ENCODE data around the gene ANK3.

Gene ANK3

DNA sequence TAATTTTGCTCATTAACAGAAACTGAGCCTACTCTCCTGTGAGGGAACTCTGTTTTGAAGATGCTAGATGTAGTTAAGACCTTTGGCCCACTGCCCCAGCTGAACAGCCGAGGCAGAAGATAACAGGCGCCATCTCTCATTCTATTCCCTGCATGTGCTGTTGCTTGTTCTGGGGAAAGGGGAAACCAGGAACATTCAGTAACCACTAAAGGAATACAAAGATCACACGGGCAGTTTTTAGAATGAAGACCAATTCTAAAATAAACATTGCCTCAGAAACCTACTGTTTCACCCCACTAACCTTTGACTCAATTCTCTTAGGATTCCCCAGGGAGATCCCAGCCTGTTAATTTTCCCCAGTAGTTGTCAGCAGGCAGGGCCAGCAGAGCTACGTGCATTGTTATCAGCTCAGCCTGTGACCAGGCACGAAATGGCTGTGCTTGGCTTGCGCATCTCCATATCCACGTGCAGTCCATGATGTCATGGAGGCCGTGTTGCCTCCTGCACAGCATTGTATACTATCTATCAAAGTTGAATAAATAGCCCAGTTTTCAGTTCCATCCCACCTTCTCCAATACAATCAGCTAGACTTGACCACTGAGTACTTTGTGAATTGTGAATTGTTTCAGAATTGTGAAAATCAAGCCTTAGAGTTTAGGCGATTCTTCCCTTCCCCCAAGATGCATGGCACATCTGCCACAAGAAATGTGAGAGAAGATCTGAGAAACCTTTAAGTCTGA, 36.0 kb downstream of the ANK3 start:
- Histone ChIP-seq H3K18ac (ENCODE audit: low read length) (no peak overlapping the region), H4K8ac (ENCODE audit: low read depth, low read length) (no peak overlapping the region), H3K14ac (ENCODE audit: low read length) (no peak overlapping the region), H3K27me3 (ENCODE audit: insufficient read depth, low read length) (no peaks in the 10 kb centered on the region), H3K4me1 (ENCODE audit: control insufficient read depth in 1 of 2, insufficient read depth in 2 of 2, low read length in 2 of 2) (no peaks in the 10 kb centered on the region), H3K4ac (ENCODE audit: low read depth, low read length) (no peak overlapping the region), H2BK5ac (ENCODE audit: low read depth, low read length, poor library complexity) (no peak overlapping the region), H3K9ac (ENCODE audit: low read length) (no peak overlapping the region), H2BK12ac (ENCODE audit: low read length) (no peak overlapping the region), H3K9me3 (ENCODE audit: insufficient read depth, low read depth, low read length) (no peaks in the 10 kb centered on the region), H3K36me3 (ENCODE audit: control insufficient read depth in 1 of 2, insufficient read depth in 2 of 2, low read length in 2 of 2) (no peaks in the 10 kb centered on the region), H3K27ac (ENCODE audit: low read depth, low read length) (no peak overlapping the region), H3K79me1 (ENCODE audit: low read length) (no peaks in the 10 kb centered on the region), H3K23ac (ENCODE audit: low read length) (no peak overlapping the region), H2AFZ (ENCODE audit: insufficient read depth, low read length, poor library complexity) (no peak overlapping the region), H3K4me2 (ENCODE audit: low read length) (no peak overlapping the region), H4K12ac (ENCODE audit: low read depth, low read length) (no peak overlapping the region), H4K91ac (ENCODE audit: low read depth, low read length) (no peak overlapping the region), H2BK120ac (ENCODE audit: insufficient read depth, low read length, poor library complexity) (no peak overlapping the region), H3K79me2 (ENCODE audit: control insufficient read depth, insufficient read depth, low read length, poor library complexity) (no peaks in the 10 kb centered on the region), H2AK5ac (ENCODE audit: low read length) (no peak overlapping the region), H3K4me3 (ENCODE audit: low read depth, low read length) (no peak overlapping the region)
- no peak for DNase-seq
- no CpG with 5 or more reads among the region's 9 CpGs for WGBS (ENCODE audit: extremely low coverage, insufficient coverage, insufficient read length)

- no peak overlapping the region for H3K4ac ChIP-seq (ENCODE audit: low read depth, low read length)
- no peak for DNase-seq
- H3K27ac ChIP-seq (ENCODE audit: low read depth, low read length), result no peak overlapping the region
- H2BK120ac ChIP-seq (ENCODE audit: insufficient read depth, low read length, poor library complexity), result no peak overlapping the region
- no peak overlapping the region for H3K18ac ChIP-seq (ENCODE audit: low read length)
- H2AFZ ChIP-seq (ENCODE audit: insufficient read depth, low read length, poor library complexity), result no peak overlapping the region
- H3K4me1 ChIP-seq (ENCODE audit: control insufficient read depth in 1 of 2, insufficient read depth in 2 of 2, low read length in 2 of 2), result no peaks in the 10 kb centered on the region
- no CpG with 5 or more reads among the region's 5 CpGs for WGBS (ENCODE audit: extremely low coverage, insufficient coverage, insufficient read length)
- no peaks in the 10 kb centered on the region for H3K79me2 ChIP-seq (ENCODE audit: control insufficient read depth, insufficient read depth, low read length, poor library complexity)
- H3K9me3 ChIP-seq (ENCODE audit: insufficient read depth, low read depth, low read length), result no peaks in the 10 kb centered on the region
- no peak overlapping the region for H4K12ac ChIP-seq (ENCODE audit: low read depth, low read length)
- H3K14ac ChIP-seq (ENCODE audit: low read length), result no peak overlapping the region
- H3K36me3 ChIP-seq (ENCODE audit: control insufficient read depth in 1 of 2, insufficient read depth in 2 of 2, low read length in 2 of 2), result no peaks in the 10 kb centered on the region
- no peak overlapping the region for H2BK5ac ChIP-seq (ENCODE audit: low read depth, low read length, poor library complexity)
- no peak overlapping the region for H3K4me2 ChIP-seq (ENCODE audit: low read length)
- H4K91ac ChIP-seq (ENCODE audit: low read depth, low read length), result no peak overlapping the region
- no peaks in the 10 kb centered on the region for H3K79me1 ChIP-seq (ENCODE audit: low read length)
- no peak overlapping the region for H4K8ac ChIP-seq (ENCODE audit: low read depth, low read length)
- H3K23ac ChIP-seq (ENCODE audit: low read length), result no peak overlapping the region
- no peak overlapping the region for H2BK12ac ChIP-seq (ENCODE audit: low read length)
- H3K9ac ChIP-seq (ENCODE audit: low read length), result no peak overlapping the region
- H3K27me3 ChIP-seq (ENCODE audit: insufficient read depth, low read length), result no peaks in the 10 kb centered on the region
- no peak overlapping the region for H2AK5ac ChIP-seq (ENCODE audit: low read length)
- H3K4me3 ChIP-seq (ENCODE audit: low read depth, low read length), result no peak overlapping the region
Measured at GRCh38 chr10:60352105-60352504, 37.6 kb downstream of the ANK3 start.

GRCh38 chr10:60351191-60351853, 38.4 kb downstream of the ANK3 start:
- Histone ChIP-seq H4K91ac (ENCODE audit: low read depth, low read length) (no peak overlapping the region), H3K9ac (ENCODE audit: low read length) (no peak overlapping the region), H3K23ac (ENCODE audit: low read length) (no peak overlapping the region), H3K18ac (ENCODE audit: low read length) (no peak overlapping the region), H2BK12ac (ENCODE audit: low read length) (no peak overlapping the region), H3K36me3 (ENCODE audit: control insufficient read depth in 1 of 2, insufficient read depth in 2 of 2, low read length in 2 of 2) (no peaks in the 10 kb centered on the region), H3K4me1 (ENCODE audit: control insufficient read depth in 1 of 2, insufficient read depth in 2 of 2, low read length in 2 of 2) (no peaks in the 10 kb centered on the region), H2BK120ac (ENCODE audit: insufficient read depth, low read length, poor library complexity) (no peak overlapping the region), H3K14ac (ENCODE audit: low read length) (no peak overlapping the region), H3K4me2 (ENCODE audit: low read length) (no peak overlapping the region), H3K9me3 (ENCODE audit: insufficient read depth, low read depth, low read length) (no peaks in the 10 kb centered on the region), H3K4me3 (ENCODE audit: low read depth, low read length) (no peak overlapping the region), H2BK5ac (ENCODE audit: low read depth, low read length, poor library complexity) (no peak overlapping the region), H3K79me2 (ENCODE audit: control insufficient read depth, insufficient read depth, low read length, poor library complexity) (no peaks in the 10 kb centered on the region), H4K8ac (ENCODE audit: low read depth, low read length) (no peak overlapping the region), H3K27ac (ENCODE audit: low read depth, low read length) (no peak overlapping the region), H3K79me1 (ENCODE audit: low read length) (no peaks in the 10 kb centered on the region), H2AK5ac (ENCODE audit: low read length) (no peak overlapping the region), H3K4ac (ENCODE audit: low read depth, low read length) (no peak overlapping the region), H2AFZ (ENCODE audit: insufficient read depth, low read length, poor library complexity) (no peak overlapping the region), H4K12ac (ENCODE audit: low read depth, low read length) (no peak overlapping the region), H3K27me3 (ENCODE audit: insufficient read depth, low read length) (no peaks in the 10 kb centered on the region)
- no peak for DNase-seq
- WGBS (ENCODE audit: extremely low coverage, insufficient coverage, insufficient read length), result no CpG with 5 or more reads among the region's 4 CpGs

DNA sequence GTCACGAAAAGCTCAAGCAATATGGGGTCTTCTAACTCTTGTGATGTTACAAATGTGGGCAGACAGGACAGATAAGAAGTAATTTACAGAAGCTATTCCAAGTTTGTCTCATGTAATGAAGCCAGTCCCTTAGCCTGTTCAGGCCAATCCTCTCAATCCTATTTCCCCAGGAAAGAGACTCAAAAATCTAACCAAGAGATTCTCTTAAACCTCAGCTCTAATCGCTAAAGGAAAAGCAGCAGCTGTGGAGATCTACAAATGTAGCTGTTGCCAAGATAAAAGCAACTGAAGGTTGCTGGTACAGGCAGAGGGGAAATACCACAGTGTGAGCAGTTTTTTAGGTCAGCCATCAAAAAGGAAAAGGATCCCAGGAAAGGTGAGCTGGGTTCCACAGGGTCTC, 39.3 kb downstream of the ANK3 start:
- Histone ChIP-seq H2AK5ac (ENCODE audit: low read length) (no peak overlapping the region), H3K14ac (ENCODE audit: low read length) (no peak overlapping the region), H2BK12ac (ENCODE audit: low read length) (no peak overlapping the region), H4K91ac (ENCODE audit: low read depth, low read length) (no peak overlapping the region), H3K27ac (ENCODE audit: low read depth, low read length) (no peak overlapping the region), H2AFZ (ENCODE audit: insufficient read depth, low read length, poor library complexity) (no peak overlapping the region), H2BK120ac (ENCODE audit: insufficient read depth, low read length, poor library complexity) (no peak overlapping the region), H3K4me1 (ENCODE audit: control insufficient read depth in 1 of 2, insufficient read depth in 2 of 2, low read length in 2 of 2) (no peaks in the 10 kb centered on the region), H2BK5ac (ENCODE audit: low read depth, low read length, poor library complexity) (no peak overlapping the region), H3K18ac (ENCODE audit: low read length) (no peak overlapping the region), H3K9me3 (ENCODE audit: insufficient read depth, low read depth, low read length) (no peaks in the 10 kb centered on the region), H3K23ac (ENCODE audit: low read length) (no peak overlapping the region), H4K8ac (ENCODE audit: low read depth, low read length) (no peak overlapping the region), H3K79me1 (ENCODE audit: low read length) (no peaks in the 10 kb centered on the region), H3K27me3 (ENCODE audit: insufficient read depth, low read length) (no peaks in the 10 kb centered on the region), H3K4me2 (ENCODE audit: low read length) (no peak overlapping the region), H3K36me3 (ENCODE audit: control insufficient read depth in 1 of 2, insufficient read depth in 2 of 2, low read length in 2 of 2) (no peaks in the 10 kb centered on the region), H3K4me3 (ENCODE audit: low read depth, low read length) (no peak overlapping the region), H3K79me2 (ENCODE audit: control insufficient read depth, insufficient read depth, low read length, poor library complexity) (no peaks in the 10 kb centered on the region), H3K4ac (ENCODE audit: low read depth, low read length) (no peak overlapping the region), H3K9ac (ENCODE audit: low read length) (no peak overlapping the region), H4K12ac (ENCODE audit: low read depth, low read length) (no peak overlapping the region)
- DNase-seq, result no peak
- WGBS (ENCODE audit: extremely low coverage, insufficient coverage, insufficient read length), result no CpG with 5 or more reads among the region's 2 CpGs

All from trophoblast cell (in vitro differentiated cells and primary cell).